ENCODE measurements around the gene ABCG5.

ABCG5 gene

GRCh38 chr2:43845181-43845580, 6.5 kb upstream of the ABCG5 start:
- no peak for DNase-seq (ENCODE audit: low read depth)
- no peak for TF ChIP-seq CTCF (IDR thresholded peaks at IDR 0.05; ENCODE audit: control insufficient read depth, insufficient read depth, low read depth, low read length, missing control alignments)
- H3K4me3 ChIP-seq (ENCODE audit: control insufficient read depth, low read depth, low read length): no peak overlapping the region

GRCh38 chr2:43842866-43843226, 4.2 kb upstream of the ABCG5 start:
- no peak for DNase-seq (ENCODE audit: low read depth)
- no peak for TF ChIP-seq CTCF (IDR thresholded peaks at IDR 0.05; ENCODE audit: control insufficient read depth, insufficient read depth, low read depth, low read length, missing control alignments)
- no peak overlapping the region for H3K4me3 ChIP-seq (ENCODE audit: control insufficient read depth, low read depth, low read length)

GRCh38 chr2:43841949-43842865, 3.6 kb upstream of the ABCG5 start:
- TF ChIP-seq CTCF (IDR thresholded peaks at IDR 0.05; ENCODE audit: control insufficient read depth, insufficient read depth, low read depth, low read length, missing control alignments): no peak
- H3K4me3 ChIP-seq (ENCODE audit: control insufficient read depth, low read depth, low read length): no peak overlapping the region
- no peak for DNase-seq (ENCODE audit: low read depth)

- no peak for DNase-seq (ENCODE audit: low read depth)
- H3K4me3 ChIP-seq (ENCODE audit: control insufficient read depth, low read depth, low read length): no peak overlapping the region
- TF ChIP-seq CTCF (IDR thresholded peaks at IDR 0.05; ENCODE audit: control insufficient read depth, insufficient read depth, low read depth, low read length, missing control alignments): no peak
Measured at GRCh38 chr2:43840965-43841364, 2.3 kb upstream of the ABCG5 start.

- no peak for DNase-seq (ENCODE audit: low read depth)
- no peak for TF ChIP-seq CTCF (IDR thresholded peaks at IDR 0.05; ENCODE audit: control insufficient read depth, insufficient read depth, low read depth, low read length, missing control alignments)
- H3K4me3 ChIP-seq (ENCODE audit: control insufficient read depth, low read depth, low read length): no peak overlapping the region
Measured at GRCh38 chr2:43839776-43840564, 1.3 kb upstream of the ABCG5 start.

- no peak for TF ChIP-seq CTCF (IDR thresholded peaks at IDR 0.05; ENCODE audit: control insufficient read depth, insufficient read depth, low read depth, low read length, missing control alignments)
- no peak for DNase-seq (ENCODE audit: low read depth)
- no peak overlapping the region for H3K4me3 ChIP-seq (ENCODE audit: control insufficient read depth, low read depth, low read length)
Measured at GRCh38 chr2:43837831-43838559, 644 bp downstream of the ABCG5 start.
